GM18868 (cell line): ENCODE measurements around the gene ZRANB1.

Source experiments
- ATAC-seq: cut with Tn5 transposase; IDR thresholded peaks from one replicate; pipeline ENCODE4 v1.9.1; 2021; ENCODE audit warnings: mild to moderate bottlenecking, moderate library complexity; ENCODE audit not compliant: unreplicated experiment

ZRANB1 gene

DNA sequence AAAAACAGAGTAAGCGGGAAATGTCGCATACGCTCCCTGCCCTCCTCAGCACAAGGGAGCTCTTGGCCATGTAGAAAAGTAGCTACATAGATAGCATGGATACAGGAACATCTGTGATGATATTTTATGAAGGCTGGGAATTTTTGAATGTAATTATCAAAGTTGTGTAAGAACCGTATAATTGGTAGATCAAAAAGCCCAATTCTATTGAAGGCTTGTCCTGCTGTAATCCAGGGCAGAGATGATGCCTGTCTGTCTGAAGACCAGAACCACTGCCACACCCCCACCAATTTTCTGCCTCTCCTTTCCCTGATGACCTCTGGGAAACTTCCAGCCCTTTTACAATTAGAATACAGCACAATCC, 51.4 kb downstream of the ZRANB1 start:
- no peak for ATAC-seq

DNA sequence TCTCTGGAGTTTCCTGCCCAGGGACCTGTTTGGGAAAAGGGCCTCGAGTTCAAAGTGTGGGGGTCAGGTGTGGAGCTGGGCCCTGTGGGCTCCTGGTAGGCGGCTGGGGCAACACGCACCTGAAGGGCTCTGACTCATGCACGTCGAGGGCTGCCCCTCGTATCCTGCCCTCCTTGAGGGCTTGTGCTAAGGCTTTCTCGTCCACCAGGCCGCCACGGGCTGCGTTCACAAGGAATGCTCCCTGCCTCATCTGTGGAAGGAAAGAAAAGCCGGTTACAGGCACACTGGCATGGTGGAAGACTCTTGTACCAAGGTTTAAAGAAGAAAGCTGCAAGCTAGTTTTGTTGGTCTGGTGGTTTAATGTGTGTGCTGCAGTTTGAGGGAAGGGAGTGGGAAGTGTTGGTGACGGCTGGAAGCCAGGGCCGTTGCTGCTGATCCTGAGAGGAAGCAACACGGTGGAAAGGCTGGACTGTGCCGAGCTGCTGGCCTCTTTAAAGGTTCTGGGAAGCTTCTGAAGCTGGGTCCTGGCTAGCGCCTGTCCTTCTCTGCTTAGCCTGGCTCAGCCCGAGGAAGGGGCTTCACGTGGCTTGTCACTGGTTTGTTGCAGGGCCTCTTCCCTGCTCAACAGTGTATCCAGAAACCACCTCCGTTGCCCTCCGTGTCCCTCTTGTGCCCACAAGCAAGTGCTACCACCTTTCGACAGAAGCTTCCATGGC, 52.0 kb downstream of the ZRANB1 start:
- ATAC-seq: no peak

DNA sequence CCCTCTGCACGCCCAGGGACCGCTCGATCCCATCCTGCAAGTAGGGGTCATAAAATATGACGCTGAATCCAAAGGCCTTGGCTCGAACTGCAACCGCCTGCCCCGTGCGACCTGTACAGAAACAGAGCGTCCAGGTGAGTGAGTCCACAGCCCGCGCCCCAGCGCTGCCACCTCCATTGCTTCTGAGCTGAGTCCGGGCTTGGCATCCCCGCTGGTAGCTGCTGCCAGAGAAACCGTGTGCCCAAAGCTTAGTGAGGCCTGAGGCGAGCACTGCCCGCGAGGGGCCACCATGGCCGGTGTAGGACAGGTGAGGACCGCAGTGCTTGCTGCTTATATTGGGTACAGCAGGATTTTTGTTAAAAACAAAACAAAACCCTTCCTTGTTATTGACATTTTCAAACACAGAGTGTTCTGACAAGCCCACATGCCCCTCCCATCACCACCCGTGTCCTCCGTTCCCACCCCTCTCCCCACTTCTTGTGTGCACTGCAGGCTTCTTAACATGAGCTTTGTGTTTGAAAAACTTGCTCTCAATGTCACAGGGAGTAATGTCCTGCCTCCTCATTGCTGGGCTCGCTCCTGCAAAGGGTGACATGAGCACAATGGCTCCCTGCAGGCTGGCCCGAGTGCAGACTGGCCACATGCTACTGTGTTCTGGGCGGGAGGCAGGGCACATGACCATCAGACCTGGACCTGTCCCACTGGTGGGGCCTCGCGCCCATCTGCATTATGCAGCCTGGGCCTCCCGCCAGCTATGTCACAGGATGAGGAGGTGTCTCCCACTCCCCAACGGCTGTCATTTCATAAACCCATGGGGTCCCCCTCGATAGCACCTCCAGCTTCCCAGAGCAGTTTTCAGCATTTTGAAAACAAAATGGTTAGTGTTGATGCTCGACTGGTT, 52.9 kb downstream of the ZRANB1 start:
- no peak for ATAC-seq

DNA sequence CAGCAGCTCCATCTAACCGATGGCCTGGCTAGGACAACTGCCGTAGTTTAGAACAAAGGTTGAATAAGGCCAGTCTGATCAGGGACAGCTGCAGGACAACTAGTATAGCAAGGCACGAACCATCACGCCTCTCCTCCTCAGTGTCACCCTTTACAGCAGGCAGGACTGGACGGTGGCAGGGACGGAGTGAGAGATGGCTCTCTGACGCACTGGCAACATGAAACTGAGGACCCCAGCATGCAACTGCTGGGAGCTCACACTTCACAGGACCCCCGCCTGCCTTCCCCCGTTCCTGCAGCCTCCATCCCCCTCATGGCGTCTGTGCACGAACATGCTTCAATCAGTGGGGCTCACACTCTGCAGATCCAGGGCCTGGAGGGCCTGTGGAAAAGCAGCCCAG, 53.7 kb downstream of the ZRANB1 start:
- no peak for ATAC-seq

DNA sequence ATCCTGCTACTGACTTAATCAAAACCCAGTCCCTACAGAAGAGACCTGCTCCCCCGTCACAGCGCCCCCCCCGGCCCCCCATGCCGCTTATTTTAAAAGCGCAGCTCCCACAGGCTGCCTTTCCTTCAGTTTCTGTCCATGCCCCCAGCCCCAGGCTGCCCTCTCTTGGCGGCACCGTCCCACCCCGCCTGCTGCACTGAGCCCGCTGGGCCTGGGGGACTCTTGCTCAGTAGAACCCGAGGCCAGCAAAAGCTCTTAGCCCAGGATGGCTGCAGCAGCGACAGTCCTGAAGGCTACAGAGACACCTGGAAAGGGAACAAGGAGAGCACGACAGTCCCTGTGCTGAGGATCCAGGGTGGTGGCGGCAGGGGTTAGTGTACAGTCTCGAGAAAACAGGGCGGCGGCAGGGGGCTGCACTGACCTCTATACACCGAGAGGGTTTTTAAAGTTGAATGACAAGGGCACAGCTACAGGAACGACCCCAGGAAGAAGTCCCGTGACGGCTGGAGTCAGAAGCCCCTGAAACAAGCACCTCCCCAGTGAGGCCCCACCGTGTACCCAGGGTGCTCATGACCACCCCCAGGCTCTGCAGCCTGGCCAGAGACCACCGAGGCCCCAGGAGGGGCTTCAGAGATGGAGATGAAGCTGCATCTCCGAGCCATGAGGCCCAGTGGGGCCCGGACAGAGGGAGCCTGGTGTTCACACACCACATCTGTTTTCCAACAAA, 54.4 kb downstream of the ZRANB1 start:
- no peak for ATAC-seq

DNA sequence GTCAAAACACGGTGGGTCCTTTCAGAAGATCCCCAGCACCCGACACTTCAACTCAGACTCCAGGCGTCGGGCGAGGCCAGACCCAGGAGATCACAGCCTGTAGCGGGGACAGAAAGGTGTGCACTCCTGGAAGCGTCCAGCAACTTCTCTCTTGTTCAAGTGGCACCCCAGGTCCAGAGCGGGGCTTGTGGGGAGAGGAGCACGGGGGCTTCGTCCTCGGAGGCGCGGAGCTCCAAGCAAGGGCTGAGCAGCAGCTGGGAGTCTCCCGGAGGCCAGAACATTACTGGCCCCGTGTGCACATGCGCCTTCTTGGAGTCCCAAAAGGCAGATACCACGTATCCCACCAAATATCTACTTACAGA, 54.9 kb downstream of the ZRANB1 start:
- ATAC-seq: no peak

DNA sequence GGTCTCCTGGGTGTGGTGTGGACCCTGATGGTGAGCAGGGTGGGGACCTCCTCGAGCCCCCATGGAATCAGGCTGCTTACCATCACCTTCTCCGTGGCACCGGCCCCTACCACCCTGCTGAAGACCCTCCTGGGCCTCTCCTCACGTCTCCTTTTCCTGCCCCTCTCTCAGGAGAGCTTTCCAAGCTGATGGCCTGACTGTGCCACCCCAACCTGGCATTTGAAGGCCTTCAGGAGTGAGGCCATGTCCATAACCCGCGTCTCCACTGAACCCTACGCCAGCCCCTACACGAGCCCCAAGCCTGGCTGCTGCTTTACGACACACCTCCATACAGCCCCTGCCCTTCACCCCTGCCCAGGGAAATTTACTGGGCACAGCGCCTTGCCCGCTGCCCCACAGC, 55.4 kb downstream of the ZRANB1 start:
- no peak for ATAC-seq

DNA sequence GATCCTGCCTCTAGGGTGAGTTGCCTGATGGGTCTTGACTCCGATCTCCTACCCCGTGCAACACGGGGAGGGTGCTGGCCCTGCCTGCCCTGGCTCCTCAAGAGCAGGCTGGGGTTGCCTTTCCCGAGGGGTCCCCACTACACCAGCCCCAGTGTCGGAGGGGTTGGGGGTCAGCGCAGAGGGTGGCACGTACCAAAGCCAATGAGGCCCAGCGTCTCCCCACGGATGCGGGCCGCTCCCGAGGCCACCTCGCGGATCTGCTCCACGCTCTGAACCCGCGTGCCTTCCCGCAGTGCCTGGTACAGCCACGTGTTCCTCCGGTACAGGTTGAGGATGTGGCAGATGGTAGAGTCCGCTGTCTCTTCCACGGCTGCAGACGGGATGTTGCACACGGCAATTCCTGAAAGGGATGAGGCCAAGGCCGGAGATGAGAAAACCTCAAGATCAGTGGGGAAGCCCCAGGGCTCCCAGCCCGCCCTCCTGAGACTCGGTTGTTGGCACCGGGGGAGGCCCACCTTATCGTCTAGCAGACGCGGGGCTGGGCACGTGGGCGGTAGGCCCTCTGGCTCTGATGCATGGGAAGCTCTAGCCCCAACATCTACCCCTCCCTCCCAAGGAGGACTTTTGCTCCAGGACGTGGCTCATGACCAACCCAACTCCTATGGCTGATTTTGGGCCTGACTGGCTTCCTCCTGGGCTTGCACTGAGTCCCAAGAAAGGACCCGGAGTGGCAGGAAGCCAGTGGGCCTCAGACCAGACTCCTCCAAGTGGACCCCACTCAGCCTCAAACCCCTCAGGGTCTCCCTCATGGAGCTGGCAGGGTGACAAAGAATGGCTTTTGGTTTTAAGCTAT, 56.1 kb downstream of the ZRANB1 start:
- ATAC-seq: no peak

DNA sequence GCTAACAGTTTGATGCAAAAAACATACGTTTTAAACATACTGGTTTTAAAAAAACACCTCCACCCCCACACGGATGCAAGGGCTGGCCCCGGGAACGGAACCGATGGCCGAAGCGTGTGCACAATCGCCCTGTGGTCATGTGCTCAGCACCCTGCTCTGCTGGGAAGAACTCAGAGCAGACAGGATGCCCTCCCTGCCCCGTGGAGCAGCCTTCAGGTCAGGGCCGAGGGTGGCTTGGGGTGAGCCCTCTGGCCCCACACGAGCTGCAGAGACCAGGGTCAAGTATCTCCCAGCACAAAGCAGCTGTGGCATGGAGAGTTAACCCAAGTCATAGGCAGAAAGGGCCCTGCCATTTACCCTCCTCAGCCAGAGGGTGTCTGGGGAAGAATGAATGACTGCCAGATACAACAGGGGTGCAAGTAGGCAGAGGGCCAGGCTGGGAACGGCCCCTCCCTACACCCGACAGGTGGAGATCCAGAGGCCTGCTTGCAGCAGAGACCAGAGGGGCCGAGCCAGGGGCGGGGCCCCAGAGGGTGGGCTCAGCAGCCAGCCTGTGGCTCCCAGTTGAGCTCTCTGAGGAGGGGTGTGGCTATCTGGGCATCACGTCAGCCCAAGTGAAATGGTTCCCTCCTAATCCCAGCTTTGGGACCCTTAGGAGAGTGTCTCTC, 56.8 kb downstream of the ZRANB1 start:
- no peak for ATAC-seq

DNA sequence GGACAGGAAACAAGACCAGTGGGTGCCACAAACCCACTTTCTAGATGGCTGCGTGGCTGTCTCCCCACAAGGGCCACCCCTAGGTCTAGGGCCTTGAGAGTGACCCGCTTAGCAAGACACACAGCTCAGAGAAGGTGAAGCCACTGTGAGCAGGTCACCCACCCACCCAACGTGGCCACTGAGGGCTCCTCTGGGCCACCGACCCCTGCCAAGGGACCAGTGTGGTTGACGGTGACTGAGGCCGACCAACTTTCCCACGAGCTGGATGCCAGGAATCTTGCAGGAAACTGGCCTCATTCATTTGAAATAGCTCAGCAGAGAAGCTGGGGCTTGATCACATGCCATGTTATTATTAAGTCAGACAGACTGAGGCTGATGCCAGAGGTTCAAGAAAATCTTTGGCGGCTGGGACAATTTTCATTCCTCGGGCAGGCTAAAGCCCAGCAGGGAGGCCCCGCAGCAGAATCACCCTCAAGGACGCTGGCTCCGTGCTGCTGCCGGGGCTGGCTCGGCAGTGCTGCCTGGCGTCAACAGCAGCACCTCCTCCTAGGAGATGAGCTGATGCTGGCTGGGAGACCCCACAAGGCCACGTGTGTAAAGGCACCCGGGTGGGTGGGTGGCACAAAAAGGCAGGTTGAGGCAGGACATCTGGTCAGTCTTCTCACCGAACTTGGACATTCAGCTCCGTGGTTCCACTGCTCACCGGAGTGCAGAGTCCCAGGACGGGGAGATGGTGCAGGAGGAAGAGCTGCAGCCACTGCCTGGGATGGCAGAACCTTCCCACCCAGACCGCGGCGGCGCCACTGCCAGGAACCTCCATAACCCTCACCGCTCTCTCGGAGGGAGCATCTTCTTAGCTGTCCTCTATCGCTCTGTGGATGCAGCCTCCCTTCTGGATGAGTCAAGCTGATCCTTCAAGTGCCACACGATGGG, 57.8 kb downstream of the ZRANB1 start:
- no peak for ATAC-seq

DNA sequence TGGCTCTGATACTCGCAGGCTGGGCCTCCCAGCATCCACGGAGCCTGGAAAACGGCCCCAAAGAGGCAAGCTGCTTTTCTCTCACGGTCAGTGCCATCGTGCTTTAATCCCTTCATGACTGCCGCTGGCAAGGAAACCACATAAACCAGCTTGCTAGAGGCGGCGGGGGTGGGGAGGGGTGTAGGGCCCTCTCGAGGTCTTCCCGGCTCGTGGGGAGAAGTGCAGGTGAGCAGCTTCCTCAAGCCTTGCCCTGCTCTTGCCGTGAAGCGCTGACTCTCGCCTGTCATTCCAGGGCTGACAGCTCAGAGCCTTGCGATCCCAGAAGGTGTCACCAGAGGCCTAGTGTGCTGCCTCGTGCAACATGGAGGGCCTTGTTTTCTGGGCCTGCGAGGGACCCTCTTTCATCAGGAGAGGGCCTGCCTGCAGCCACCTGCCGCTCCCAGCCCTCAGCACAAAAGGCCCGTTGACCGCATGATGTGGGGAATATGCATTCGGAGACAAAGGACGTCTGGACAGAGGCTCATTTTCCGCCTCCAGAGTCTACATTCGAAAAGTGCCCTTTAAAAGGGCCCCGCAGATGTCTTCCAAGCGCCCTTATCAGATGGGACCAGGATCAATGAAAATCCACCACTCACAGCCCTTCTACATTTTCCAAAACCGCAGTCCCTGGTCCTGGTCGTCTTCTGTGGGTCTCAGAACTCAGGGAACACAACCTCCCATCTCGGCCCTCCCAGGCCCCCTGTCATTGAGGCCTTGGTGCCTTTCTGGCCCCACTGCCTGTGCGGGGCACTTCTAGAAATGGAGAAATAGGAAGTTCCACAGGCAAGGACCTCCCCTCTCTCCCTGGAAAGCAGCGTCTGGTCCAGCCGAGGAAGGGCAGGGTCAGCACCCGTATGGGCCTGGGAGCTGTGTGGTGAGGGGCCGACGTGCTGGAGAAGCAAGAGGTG, 58.7 kb downstream of the ZRANB1 start:
- no peak for ATAC-seq

DNA sequence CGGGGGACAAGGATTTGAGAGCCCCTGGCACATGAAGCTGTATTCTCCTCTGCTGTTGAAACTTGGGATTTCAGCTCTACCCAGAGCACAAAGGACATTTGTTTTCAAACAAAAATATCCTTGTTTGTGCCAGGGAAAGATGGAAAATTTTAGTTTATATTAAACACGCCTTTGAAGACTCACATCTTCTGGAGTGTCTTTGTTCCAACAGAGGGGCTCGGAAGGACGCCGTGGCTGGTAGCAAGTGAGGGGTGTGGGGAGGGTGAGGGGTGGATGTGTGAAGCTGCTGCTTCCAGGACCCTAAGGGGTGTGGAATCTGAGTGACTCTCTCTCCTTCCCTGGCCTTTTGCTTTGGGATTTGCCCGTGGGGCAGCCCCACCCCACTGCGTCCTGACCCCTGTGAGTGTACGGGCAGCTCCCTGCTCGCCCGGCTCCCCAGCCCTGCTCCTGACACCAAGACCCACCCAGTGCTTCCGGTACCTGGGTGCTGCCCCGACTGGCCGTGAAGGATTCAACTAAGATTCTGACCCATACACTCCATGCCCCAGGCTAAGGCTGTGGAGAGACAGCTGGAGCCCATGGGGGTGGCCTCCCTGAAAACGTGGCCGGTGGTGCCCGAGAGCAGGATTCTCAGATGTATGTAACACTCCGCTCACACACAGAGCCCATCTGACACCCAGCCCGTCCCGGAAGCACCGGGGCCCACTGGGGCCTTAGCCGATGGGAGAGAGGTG, 59.6 kb downstream of the ZRANB1 start:
- ATAC-seq: no peak

DNA sequence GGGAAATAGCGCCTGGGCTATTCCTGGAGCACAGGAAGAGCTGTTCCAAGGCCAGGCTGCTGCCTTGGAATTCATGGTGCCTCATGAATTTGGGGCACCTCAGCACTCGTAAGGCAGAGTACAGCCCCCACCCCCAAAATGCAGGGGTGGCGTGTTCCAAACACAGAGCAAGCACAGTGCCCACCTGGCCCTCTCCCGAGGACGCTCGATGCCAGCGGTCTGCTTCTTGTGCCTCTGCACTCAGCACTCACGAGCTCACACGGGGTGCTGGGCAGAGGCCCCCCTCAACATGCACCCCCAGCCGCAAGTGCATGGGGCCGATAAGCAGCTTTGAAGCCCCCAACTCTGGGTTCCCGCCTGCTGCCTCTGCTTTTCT, 60.1 kb downstream of the ZRANB1 start:
- ATAC-seq: no peak

DNA sequence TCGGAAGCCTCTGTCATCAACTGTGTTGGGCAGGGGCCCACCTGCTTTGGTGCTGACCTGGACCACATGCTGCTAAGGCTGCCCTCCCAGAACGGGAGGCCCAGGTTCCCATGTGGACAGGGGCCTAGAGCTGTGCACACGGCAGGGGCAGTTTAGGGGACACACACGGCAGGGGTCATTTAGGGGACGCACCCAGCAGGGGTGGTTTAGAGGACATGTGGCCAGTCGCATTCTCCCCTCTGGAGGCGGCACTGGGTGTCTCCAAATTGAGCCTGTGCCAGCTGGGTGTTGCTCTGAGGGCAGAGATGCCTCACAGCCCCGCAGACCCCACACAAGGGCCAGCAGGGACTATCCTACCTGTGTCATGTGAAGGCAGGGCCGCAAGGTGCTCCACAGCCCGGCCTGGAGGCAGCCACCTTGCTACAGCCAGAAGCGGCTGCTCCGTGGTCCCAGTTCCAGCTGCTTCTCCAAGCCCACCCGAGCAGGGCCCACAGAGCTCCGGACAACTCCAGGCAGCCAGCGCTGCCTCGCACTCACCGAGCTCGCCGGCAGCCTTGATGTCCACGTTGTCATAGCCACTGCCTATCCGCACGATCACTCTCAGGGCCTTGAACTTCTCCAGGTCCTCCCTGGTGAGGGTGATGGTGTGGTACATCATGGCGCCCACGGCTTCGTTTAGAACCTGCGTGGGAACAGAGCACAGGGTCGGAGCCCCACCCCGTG, 60.7 kb downstream of the ZRANB1 start:
- ATAC-seq: no peak

DNA sequence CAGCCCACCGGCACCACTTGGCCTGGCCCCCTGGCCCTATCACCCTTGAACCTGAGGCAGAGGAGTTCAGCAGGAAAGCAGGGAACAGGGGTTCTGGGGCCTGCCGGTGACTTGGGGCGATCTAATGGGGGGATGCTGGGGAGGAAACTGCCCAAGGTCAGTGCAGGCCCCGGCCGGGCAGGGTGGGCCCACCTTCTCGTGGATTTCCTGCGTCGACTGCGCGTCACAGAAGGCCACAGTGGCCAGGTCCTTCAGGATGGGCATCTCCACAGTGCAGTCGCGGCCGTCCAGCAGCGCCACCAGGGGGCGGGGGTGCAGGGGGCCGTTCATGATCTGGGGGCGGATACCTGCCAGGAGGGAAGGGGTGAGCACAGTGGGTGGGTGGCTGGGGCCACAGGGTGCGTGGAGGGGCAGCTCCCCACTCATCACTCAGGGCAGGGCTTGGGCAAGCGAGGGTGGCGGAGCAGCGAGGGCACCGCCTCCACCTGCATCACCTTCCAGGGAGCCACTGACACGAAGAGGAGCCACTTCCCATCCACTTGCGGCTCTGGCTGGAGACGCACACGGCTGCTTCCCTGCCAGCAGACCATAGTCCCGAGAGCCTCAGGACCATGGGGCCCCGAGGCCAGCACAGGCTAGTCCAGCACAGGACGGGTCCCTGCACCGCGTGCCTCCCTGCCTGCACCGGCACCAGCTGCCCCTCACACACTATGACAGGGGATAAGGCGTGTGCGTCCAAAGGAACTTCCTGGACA, 61.4 kb downstream of the ZRANB1 start:
- ATAC-seq: no peak

DNA sequence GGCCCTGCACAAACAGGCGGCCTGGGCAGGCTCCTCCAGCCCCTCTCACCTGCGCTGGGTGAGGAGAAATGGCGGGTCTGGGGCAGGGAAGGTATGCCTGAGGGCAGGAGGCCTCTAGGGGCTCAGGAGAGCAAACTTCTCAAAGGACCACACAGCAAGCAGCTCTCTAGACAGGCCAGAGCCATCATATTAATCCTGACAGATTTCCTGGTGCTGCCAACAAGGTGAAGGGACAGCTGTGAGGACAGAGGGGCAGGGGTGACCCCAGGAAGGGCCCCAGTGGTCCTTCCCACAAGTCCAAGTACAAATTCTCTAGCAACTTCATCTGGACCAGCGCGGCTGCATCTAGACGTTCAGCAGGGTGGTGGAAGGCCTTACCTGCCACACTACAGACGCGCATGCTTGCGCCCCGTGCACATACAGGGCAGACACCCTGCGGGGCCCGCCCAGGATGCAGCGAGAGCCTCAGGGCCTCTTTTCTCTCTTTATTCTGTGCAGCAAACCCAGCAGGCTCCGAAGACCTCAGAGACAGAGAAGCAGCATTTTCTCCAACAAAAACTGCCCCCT, 62.1 kb downstream of the ZRANB1 start:
- no peak for ATAC-seq
